HG02763 (cell line): ENCODE data around the gene MIER2.
"Not testable (repeated sequence)": the region's sequence is repeated elsewhere in the genome, so short reads cannot be mapped to it uniquely, and the experiment has no call there.

ENCODE experiments used
- ATAC-seq: cut with Tn5 transposase; IDR thresholded peaks from one replicate; pipeline ENCODE4 v1.9.1; 2021; ENCODE audit warnings: mild to moderate bottlenecking, moderate library complexity; ENCODE audit not compliant: unreplicated experiment

Gene MIER2

GRCh38 chr19:344625-345319, at the start of gene MIER2:
Gene MIER2, minus strand, starts transcription at chr19:344796. Its CDS starts 14 bp downstream, at chr19:344782.
- peak; percentile 81 for ATAC-seq

GRCh38 chr19:393560-393959, 49.0 kb upstream of the MIER2 start:
- ATAC-seq = not testable (repeated sequence)

GRCh38 chr19:392375-392970, 47.9 kb upstream of the MIER2 start:
- ATAC-seq = no peak

GRCh38 chr19:391726-392374, 47.3 kb upstream of the MIER2 start:
- ATAC-seq = no peak

- ATAC-seq = no peak
Measured at GRCh38 chr19:391207-391557, 46.6 kb upstream of the MIER2 start.

GRCh38 chr19:390386-391206, 46.0 kb upstream of the MIER2 start:
- ATAC-seq = no peak

- ATAC-seq = no peak
Measured at GRCh38 chr19:389935-390289, 45.3 kb upstream of the MIER2 start.

GRCh38 chr19:389255-389934, 44.8 kb upstream of the MIER2 start:
- no peak for ATAC-seq

GRCh38 chr19:388691-389090, 44.1 kb upstream of the MIER2 start:
- ATAC-seq = no peak

- no peak for ATAC-seq
Measured at GRCh38 chr19:387777-388176, 43.2 kb upstream of the MIER2 start.

GRCh38 chr19:386632-387301, 42.2 kb upstream of the MIER2 start:
- not testable (repeated sequence) for ATAC-seq

GRCh38 chr19:386189-386588, 41.6 kb upstream of the MIER2 start:
- ATAC-seq = not testable (repeated sequence)

- no peak for ATAC-seq
Measured at GRCh38 chr19:384799-385169, 40.2 kb upstream of the MIER2 start.

GRCh38 chr19:383922-384798, 39.6 kb upstream of the MIER2 start:
- ATAC-seq = no peak

GRCh38 chr19:383040-383439, 38.4 kb upstream of the MIER2 start:
- ATAC-seq = no peak

- ATAC-seq = not testable (repeated sequence)
Measured at GRCh38 chr19:382578-382977, 38.0 kb upstream of the MIER2 start.

GRCh38 chr19:381901-382300, 37.3 kb upstream of the MIER2 start:
- not testable (repeated sequence) for ATAC-seq

- not testable (repeated sequence) for ATAC-seq
Measured at GRCh38 chr19:380618-381219, 36.1 kb upstream of the MIER2 start.

GRCh38 chr19:379796-380195, 35.2 kb upstream of the MIER2 start:
- no peak for ATAC-seq
